HG02938 (cell line): ENCODE results near the gene ALDH7A1.
"Not testable (repeated sequence)": the region's sequence is repeated elsewhere in the genome, so short reads cannot be mapped to it uniquely, and the experiment has no call there.

ENCODE experiments used
- ATAC-seq: cut with Tn5 transposase; IDR thresholded peaks from one replicate; pipeline ENCODE4 v1.9.1; 2021; ENCODE audit warnings: mild to moderate bottlenecking, moderate library complexity; ENCODE audit not compliant: unreplicated experiment

Gene ALDH7A1

GRCh38 chr5:126597156-126597555, 2.1 kb upstream of the ALDH7A1 start:
- ATAC-seq, result no peak

GRCh38 chr5:126595486-126596083, 566 bp upstream of the ALDH7A1 start:
- ATAC-seq, result peak; percentile 8

GRCh38 chr5:126591549-126591948, 3.5 kb downstream of the ALDH7A1 start:
- no peak for ATAC-seq

- no peak for ATAC-seq
Observed at GRCh38 chr5:126589536-126590297, 5.3 kb downstream of the ALDH7A1 start.

GRCh38 chr5:126587551-126588390, 7.2 kb downstream of the ALDH7A1 start:
- no peak for ATAC-seq

- ATAC-seq, result no peak
Observed at GRCh38 chr5:126583761-126584160, 11.3 kb downstream of the ALDH7A1 start.

GRCh38 chr5:126579716-126580115, 15.3 kb downstream of the ALDH7A1 start:
- no peak for ATAC-seq

GRCh38 chr5:126577415-126577814, 17.6 kb downstream of the ALDH7A1 start:
- ATAC-seq, result no peak

GRCh38 chr5:126576974-126577373, 18.0 kb downstream of the ALDH7A1 start:
- ATAC-seq, result no peak

GRCh38 chr5:126575644-126576043, 19.4 kb downstream of the ALDH7A1 start:
- ATAC-seq, result no peak

GRCh38 chr5:126568206-126568755, 26.7 kb downstream of the ALDH7A1 start:
- no peak for ATAC-seq

- peak; percentile 99 for ATAC-seq
Observed at GRCh38 chr5:126562823-126563222, 32.2 kb downstream of the ALDH7A1 start.

GRCh38 chr5:126561908-126562307, 33.1 kb downstream of the ALDH7A1 start:
- no peak for ATAC-seq

- not testable (repeated sequence) for ATAC-seq
Observed at GRCh38 chr5:126555101-126555500, 39.9 kb downstream of the ALDH7A1 start.

GRCh38 chr5:126552614-126553013, 42.4 kb downstream of the ALDH7A1 start:
- ATAC-seq, result no peak

- ATAC-seq, result peak; percentile 68
Observed at GRCh38 chr5:126544087-126544740, 50.8 kb downstream of the ALDH7A1 start.

GRCh38 chr5:126543660-126544059, 51.4 kb downstream of the ALDH7A1 start:
- ATAC-seq, result no peak

- ATAC-seq, result no peak
Observed at GRCh38 chr5:126543009-126543408, 52.0 kb downstream of the ALDH7A1 start.

GRCh38 chr5:126542441-126542840, 52.6 kb downstream of the ALDH7A1 start:
- ATAC-seq, result no peak

GRCh38 chr5:126540631-126541030, 54.4 kb downstream of the ALDH7A1 start:
- no peak for ATAC-seq

GRCh38 chr5:126538579-126538978, 56.4 kb downstream of the ALDH7A1 start:
- ATAC-seq, result no peak
